HG03565 (cell line): ENCODE measurements around the gene NUDT22.

Experiments used
- ATAC-seq: cut with Tn5 transposase; IDR thresholded peaks from one replicate; pipeline ENCODE4 v1.9.1; 2021; ENCODE audit warnings: mild to moderate bottlenecking, moderate library complexity; ENCODE audit not compliant: unreplicated experiment

The NUDT22 gene, protein sequence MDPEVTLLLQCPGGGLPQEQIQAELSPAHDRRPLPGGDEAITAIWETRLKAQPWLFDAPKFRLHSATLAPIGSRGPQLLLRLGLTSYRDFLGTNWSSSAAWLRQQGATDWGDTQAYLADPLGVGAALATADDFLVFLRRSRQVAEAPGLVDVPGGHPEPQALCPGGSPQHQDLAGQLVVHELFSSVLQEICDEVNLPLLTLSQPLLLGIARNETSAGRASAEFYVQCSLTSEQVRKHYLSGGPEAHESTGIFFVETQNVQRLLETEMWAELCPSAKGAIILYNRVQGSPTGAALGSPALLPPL

DNA sequence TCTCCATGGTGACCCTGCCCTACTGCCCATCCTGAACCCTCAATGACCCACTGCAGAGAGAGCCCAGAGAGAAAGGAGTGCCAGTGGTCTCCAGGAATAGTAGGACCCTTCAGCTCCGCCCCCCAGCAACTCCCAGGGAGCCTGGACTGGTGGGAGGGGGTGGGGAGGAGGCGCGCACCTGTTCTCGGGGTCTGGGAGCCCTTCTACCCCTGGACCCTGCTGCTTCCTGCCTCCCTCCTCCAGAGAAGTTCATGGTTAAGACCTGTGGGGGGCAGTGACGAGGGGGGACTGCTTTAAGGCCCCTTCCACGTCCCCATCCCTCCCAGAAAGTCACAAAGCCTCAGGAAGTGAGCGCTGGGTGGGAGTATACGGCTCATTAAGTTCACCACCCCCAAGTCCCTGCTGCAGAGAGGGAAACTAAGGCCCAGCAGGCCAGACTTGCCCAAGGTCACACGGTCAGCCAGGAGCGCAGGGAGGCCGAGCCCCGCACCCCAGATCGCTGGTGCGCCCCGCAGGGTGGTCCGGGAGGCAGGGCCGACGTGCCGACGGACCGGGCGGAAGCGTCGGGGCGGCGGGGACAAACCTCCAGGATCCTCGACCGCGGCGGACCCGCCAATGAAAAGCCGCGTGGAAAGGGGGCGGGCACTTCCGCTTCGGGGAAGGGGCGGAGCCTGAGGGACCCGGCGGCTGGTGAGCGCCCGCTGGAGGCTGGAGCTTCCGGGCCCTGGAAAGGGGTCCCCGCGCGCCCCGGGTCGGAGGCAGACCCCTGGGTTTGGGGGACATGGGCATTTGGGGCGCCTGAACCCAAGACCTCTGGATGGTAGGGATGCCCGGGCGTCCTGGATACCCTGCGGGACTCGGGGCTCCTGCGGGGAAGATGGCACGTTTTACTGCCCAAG lies at the start of gene NUDT22, which contains the start of gene TRPT1:
NUDT22 (plus strand) TSS at position 667 of the 899 bp plus-strand sequence. CDS start 379 bp downstream, outside the sequence.
TRPT1 (minus strand) TSS at position 579 of the 899 bp plus-strand sequence; CDS start at position 253, 326 bp downstream.
- no peak for ATAC-seq

DNA sequence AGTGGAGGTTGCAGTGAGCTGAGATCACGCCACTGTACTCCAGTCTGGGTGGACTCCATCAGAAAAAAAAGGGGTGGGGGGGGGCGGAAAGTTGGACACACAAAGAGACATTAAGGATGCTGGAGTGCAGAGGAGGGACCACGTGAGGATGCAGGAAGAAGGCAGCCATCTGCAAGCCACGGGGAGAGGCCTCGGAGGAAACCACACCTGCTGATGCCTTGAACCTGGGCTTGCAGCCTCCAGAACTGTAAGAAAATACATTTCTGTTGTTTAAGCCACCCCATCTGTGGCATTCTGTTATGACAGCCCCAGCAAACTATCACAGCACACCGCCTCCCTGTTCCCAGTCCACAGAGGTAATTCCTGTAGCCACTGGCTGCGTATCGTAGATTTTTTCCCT lies 49.3 kb upstream of the NUDT22 start:
- no peak for ATAC-seq

DNA sequence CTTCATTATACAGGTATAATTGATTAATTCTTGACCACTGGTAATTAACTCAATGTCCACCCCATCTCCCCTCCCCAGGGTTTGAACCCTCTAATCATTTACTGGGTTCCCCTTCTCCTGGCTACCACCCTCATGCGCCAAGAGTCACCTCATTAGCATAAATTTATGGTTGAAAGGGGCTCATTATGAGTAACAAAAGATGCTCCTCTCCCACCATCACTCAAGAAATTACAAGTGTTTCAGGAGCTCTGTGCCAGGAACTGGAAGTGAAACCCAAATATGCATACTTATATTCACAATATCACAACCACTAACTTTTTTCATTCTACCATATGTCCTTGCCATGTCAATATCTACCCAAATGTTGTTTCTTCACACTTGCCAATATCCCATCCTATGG lies 47.9 kb upstream of the NUDT22 start:
- no peak for ATAC-seq

DNA sequence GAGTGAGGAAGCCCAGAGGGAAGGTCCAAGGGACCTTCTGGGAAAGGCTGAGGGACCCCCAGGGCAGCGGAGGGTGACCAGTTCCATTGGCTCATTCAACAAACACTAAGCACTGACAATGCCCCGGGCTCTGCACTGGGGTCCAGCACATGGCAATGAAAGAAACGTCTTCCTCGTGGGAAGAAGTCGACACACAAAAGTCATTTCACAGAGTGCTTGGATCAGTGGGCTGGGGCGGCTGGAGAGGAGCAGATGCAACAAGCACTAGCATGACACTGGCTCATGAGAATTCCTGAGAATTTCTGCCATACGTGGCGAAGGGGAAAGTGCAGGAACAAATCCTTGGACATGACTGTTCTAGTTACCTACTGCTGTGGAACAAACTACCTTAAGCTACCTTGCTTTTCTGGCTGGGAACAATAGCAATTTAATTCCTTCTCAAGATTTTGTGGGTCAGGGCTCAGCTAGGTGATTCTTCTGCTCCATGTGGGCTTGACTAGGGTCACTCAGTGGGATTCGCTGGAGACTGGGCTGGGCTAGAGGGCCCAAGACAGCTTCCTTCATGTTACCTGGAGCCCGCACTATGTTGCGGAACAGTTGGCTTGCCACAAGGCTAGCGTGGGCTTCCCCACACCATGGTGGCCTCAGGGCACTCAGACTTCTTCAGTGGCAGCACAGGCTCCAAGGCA lies 47.0 kb upstream of the NUDT22 start:
- ATAC-seq = no peak

DNA sequence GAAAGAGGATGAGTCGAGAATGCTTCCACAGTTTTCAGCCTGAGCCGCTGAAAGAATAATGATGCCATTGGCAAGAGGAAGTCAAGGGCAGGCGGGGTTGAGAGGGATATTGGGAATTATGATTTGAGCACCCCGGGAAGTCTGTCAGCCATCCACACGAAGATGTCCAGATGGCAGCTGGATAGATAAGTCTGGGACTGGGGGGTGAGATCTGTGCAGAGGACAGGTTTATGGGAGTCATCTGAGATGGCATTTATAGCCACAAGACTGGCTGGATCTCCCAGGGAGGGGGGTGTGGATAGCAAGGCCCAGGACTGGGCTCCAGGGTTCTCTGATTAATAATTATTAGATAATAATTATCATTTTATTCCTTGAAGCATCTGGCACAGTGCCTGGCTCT lies 45.2 kb upstream of the NUDT22 start:
- no peak for ATAC-seq

DNA sequence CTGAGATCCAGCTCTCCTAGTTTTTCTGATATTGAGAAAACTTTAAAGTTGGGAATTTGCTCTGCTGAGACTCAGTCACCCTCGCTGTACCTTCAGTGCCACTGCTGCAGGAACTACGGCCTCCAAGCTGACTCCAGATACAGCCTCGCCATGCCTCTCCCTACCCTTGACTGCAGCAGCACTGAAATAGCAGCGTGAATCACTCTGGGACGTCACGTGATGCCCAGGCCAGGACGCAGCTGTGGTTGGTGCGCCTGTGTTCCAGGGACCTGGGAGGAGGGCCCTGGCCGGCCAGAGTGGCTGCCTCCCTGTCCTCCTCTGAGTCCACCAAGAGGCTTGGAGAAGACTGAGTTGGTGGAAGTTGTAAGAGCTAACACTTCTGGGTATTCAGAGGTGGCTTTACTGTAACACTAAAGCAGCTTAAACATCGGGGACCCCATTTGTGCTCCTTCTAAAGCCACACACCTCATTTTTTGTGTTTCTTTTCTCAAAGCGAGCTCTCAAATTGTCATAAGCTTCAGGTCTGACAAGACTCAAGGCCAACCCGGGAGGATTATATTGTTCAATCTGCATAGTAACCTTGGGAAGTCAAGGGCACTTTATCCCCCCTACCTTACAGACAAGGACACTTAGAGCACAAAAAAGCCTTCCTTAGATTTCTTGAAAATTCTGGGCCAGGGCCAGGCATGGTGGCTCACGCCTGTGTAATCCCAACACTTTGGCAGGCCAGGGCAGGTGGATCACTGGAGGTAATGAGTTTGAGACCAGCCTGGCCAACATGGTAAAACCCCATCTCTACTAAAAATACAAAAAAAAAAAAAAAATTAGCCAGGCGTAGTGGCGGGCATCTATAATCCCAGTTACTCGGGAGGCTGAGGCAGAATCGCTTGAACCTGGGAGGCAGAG lies 44.3 kb upstream of the NUDT22 start:
- ATAC-seq = no peak

DNA sequence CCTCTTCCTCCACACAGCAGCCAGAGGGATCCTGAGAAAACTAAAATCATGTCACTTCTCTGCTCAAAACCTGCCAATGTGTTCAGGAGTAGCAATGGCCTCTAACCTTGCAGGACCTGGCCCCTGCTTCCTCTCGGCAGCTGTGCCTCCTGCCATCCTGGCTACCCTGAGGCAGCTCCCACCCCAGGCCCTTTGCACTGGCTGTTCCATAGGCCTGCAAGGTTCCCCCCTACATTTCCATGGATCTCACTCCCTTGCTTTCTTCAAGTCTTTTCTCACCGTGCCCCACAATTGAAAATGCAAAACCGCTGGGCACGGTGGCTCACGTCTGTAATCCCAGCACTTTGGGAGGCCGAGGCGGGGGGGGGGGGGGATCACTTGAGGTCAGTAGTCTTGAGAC lies 42.2 kb upstream of the NUDT22 start:
- no peak for ATAC-seq

DNA sequence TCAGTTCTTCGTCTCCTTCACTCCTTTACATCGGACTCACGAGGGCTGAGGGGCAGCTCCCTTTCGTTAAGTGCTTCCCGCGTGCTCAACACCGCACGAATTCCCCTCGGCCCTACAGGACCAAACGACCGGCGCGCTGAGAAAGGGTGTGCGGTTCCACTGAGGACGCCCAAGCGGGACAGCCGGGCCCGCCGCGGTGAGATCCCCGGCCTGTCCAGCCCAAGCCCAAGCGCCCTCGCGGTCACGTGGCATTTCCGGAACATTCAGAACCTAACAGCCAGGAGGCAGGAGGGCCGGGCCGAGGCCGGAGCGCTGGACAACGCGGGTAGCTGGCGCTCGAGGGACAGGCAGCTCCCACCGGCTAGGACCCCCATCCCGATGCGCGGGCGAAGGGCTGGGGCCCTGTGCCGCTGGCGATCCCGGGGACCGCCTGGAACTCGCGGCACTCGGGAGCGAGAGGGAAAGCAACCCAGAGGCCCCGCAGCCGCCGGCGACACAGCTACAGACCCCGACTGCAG lies 40.8 kb upstream of the NUDT22 start:
- no peak for ATAC-seq

DNA sequence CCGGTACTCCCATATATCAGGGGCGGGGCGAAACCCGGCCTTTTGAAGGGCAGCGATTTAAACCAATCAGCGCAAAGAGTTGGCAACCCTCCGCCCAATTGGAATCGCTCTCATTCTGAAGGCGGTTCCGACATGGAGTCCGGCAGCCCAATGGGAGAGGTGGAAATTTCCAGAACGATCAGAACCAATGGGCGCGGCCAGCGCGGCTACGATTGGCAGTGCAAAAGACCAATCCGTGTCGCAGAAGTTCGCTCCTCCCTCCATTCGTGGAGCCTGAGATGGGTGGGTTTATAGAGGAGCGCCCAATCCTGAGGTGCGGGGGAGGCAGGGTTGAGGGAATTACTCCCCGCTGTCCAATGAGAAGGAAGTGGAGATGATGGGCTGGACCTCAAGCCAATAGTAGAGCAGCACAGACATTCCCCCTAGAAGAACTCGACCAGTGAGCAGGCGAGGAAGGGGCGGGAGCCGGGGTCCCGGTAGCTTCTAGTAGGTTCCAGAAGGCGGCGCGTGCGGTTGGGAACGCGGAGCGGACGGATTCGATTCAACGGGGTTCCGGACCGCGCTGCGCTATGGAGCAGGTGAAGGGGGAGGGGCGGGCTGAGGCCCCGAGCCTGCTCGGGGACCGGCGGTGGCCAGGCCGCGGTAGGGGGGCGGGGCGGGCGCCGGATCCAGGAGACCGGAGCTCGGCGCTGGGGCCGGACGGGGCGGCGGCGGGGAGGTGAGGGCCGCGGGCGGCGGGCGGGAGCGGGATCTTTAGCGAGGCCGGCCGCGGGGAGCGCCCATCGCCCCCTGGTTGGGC lies 40.2 kb upstream of the NUDT22 start, which contains the start of gene STIP1:
STIP1 (plus strand) TSS at position 479 of the 799 bp plus-strand sequence; CDS start at position 570, 91 bp downstream.
- ATAC-seq = peak; percentile 80

DNA sequence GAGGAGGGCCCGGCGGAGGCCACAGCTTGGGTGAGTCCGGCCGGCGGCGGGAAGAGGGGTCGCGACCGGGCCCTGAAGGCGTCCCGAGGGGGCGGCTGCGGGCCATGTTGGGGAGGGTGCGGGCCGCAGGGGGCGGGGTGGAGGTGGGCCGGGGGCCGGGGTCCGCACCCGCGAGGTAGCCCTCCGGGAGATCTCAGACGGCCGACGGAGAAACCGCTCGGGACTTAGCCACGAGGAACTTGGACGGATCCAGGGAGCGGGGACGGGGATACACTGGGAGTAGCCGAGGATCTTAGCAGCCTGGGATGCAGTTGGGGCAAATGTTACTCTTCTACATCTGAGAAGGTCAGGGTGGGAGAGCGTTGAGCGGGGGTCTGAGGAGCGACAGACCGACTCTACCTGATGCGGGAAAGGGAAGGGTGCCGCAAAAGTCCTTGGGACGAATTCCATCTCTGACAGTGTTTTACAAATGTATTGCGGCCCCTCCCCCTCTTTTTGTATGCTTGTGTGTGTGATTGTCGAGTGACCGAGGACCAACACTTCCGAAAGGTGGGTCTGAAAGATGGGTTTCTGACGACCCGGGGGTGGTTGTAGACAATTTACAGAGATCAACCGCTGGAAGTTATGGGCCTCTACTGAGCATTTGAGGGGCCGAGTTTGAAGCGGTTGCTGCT lies 39.4 kb upstream of the NUDT22 start:
- no peak for ATAC-seq

DNA sequence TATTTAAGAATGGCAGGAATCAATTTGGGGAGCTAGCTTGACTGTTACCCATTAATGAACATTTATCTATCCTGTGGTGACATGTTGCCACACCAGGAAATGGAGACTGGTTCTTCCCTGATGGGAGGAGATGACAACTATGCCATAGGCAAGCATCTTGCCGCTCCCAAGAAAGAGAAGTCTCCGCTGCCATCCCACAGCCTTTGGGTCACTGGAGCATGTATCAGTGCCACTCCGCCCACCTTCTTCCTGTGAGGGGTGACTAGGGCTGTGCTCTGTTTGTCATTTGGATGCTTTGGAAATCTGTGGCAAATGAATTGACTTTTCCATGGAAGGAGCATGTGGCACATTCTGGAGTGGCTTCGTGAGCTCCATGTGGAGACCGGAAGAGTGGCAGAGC lies 33.6 kb upstream of the NUDT22 start:
- ATAC-seq = no peak

DNA sequence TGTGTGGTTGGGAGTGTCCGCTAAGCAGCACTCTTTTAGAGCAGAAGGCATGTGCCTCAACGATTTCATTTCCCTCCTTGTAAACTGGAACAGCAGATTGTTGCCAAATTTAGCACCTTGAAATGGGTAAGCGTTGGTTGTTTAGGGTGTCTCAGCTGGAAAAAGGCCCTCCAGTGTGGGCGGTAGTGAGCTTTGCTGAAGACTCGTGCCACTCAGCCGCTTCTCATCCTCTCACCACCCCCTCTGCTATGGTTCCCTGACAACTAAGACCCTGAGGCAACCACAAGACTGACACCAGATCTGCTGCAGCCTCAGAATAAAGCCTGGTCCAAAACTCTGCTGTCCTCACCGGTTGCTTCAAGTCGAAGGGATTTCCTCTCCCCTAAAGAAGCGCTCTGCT lies 29.4 kb upstream of the NUDT22 start:
- no peak for ATAC-seq

DNA sequence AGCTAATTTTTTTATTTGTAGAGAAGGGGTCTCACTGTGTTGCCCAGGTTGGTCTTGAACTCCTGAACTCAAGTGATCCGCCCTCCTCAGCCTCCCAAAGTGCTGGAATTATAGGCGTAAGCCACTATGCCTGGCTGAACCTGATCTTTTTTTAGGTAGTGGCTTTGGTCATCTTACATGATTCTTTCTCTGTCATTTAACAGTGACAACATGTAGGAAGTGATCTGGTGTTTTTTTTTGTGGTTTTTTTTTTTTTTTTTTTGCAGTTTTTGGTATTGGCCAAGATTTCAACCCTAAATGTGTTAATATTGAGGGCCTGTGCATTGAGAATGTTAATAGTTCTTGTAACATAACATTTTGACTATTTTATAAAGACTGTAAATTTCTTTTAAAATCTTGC lies 27.6 kb upstream of the NUDT22 start:
- no peak for ATAC-seq

DNA sequence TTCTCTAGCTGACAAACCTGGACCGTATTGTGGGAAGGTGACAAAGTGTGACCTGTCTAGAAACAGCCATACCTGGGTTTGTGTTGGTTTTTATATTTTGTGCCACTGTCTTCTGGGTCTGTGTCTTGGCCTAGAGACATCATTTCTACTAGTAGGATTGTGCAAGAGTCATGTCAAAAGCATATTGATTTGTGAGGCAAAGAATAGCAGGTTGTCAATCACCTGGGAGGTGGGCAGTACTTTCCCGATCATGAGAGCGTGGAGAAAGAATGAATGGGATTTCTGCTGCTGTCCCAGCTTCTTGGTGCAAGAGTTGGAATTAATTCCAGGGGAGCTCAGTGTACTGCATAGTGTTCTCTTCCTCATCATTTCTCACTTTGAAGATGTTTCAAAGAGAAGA lies 24.5 kb upstream of the NUDT22 start:
- no peak for ATAC-seq

DNA sequence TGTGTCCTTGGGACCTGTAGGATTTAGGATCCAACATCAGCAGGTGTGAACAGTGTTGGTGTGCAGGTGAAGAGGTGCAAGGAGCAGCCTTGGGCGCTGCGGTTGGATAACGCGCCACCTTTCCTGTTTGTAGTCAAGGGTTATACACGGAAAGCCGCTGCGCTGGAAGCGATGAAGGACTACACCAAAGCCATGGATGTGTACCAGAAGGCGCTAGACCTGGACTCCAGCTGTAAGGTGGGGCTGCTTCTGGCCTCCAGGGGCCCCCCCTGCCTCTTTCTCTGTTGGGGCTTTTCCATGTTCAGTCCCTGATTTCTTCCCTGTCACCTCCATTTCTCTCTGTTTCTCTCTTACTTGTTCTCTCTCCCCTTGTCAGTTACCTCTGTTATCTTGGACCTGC lies 23.1 kb upstream of the NUDT22 start:
- no peak for ATAC-seq

DNA sequence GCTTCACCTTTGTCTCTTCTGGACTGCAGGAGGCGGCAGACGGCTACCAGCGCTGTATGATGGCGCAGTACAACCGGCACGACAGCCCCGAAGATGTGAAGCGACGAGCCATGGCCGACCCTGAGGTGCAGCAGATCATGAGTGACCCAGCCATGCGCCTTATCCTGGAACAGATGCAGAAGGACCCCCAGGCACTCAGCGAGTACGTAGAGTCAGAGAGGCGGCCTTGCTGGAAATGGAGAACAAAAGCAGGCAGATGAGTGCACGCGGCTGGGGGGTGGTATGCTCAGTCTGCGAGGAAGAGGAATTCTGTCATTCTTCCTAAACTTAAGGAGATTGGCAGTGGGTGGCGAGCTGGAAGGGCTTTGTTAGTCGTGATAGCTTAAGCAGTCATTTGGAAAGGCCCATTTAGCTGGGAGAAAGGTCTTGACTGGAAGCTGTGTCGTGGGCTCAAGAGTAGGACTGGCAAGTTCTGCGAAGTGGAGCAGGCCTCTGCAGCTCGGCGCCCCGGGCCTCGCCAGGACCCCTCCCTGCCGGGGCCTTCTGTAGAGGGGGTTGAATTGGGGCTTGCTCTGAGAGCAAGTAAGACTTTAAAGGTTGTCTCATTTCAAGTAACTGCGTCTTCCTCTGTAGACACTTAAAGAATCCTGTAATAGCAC lies 22.5 kb upstream of the NUDT22 start:
- no peak for ATAC-seq

DNA sequence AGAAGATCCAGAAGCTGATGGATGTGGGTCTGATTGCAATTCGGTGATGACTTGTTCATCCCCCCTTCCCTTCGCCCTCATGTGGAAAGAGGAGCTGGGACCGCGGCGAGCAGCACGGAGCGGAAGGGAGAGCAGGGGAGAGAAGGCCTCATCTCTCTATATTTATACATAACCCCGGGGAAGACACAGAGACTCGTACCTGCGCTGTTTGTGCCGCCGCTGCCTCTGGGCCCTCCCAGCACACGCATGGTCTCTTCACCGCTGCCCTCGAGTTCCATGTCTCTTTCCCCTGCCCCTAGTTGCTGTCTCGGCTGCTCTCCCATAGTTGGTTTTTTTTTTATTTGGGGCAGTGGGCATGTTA lies 22.0 kb upstream of the NUDT22 start:
- no peak for ATAC-seq

DNA sequence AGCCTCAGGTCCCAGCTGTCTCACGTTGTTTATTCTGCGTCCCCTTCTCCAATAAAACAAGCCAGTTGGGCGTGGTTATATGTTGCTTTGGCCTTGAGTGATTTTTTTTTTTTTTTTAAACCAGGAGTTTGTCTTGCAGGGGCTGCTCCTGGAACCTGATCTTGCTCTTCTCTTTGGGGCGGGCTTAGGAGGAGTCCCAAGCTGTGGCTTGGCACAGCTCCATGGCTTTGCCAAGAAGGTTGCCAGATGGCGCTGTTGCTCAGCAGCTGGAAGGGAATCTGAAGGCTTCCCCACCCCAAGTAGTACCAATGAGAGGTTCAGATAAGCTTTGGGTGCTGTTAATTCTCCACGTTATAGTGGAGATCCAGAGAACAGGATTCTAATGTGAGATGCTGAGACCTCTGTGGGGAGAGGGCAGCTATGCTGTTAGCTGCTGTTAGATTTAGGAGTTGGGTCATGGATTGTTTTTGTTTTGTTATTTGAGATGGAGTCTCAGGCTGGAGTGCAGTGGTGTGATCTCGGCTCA lies 21.5 kb upstream of the NUDT22 start:
- ATAC-seq = no peak
